PFSK-1 (cell line): ENCODE results near the gene ARHGEF11.

Experiments used
- FOXP2 ChIP-seq: optimal IDR thresholded peaks from 2 replicates; pipeline ENCODE3; 2011; ENCODE audit warnings: borderline replicate concordance, control low read depth, inconsistent platforms; ENCODE audit not compliant: insufficient read depth; ENCODE audit errors: extremely low read length, extremely low read depth
- POLR2AphosphoS5 ChIP-seq: IDR thresholded peaks from 2 replicates; pipeline ENCODE4 v1.6.1; 2012; ENCODE audit warnings: low read depth, mild to moderate bottlenecking, control low read depth, low read length, moderate library complexity
- SIN3A ChIP-seq: IDR thresholded peaks from 2 replicates; pipeline ENCODE4 v1.6.1; 2012; ENCODE audit warnings: mild to moderate bottlenecking, low read length, moderate library complexity, borderline replicate concordance; ENCODE audit not compliant: insufficient read depth
- TAF1 ChIP-seq: IDR thresholded peaks from 2 replicates; pipeline ENCODE4 v1.6.1; 2012; ENCODE audit warnings: low read length, control low read depth, borderline replicate concordance; ENCODE audit not compliant: insufficient read depth
- TF ChIP-seq, protein P1 (sequence below), 2 experiments: IDR thresholded peaks; 2 replicates each; pipeline versions ENCODE4 v1.6.1 to v1.8.0; 2011 to 2012; ENCODE audit warnings: low read depth in 2 of 2, low read length in 2 of 2, control low read depth in 1 of 2, inconsistent platforms in 1 of 2, mild to moderate bottlenecking in 1 of 2, moderate library complexity in 1 of 2; ENCODE audit not compliant: insufficient read depth in 1 of 2

The ARHGEF11 gene

DNA sequence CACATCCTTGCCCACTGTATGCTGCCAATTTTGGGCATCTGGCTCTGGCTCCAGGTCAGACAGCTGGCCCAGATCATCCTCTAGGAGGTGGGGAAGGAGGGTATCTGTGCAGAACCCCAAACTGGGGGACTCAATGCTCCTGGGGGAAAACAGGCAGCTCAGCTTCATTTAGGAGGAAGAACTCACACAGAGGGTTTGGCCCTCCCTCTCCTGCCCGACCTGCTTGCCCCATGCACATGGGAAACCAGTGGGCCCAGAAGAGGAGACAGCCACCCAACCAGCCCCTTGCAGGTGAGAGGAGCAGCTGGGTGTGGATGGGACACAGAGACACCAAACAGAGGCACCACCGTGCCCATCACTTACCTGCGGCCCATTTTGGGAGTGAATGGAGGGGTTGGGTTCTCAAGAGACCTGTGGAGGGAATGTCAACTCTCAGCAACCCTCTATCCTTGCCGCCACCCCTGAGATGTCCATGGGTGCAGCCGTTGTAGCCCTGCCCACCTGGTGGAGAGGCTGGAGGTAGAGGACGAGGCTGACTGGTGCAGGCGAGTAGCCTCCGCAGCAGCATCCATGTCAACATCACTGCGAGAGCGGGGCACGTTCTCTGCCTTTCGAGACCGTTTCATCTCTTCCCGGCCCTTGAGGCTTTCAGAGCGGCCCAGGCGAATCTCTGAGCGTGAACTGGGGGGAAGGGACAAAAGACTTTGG, 97.6 kb downstream of the ARHGEF11 start:
- TF ChIP-seq, protein P1, sequence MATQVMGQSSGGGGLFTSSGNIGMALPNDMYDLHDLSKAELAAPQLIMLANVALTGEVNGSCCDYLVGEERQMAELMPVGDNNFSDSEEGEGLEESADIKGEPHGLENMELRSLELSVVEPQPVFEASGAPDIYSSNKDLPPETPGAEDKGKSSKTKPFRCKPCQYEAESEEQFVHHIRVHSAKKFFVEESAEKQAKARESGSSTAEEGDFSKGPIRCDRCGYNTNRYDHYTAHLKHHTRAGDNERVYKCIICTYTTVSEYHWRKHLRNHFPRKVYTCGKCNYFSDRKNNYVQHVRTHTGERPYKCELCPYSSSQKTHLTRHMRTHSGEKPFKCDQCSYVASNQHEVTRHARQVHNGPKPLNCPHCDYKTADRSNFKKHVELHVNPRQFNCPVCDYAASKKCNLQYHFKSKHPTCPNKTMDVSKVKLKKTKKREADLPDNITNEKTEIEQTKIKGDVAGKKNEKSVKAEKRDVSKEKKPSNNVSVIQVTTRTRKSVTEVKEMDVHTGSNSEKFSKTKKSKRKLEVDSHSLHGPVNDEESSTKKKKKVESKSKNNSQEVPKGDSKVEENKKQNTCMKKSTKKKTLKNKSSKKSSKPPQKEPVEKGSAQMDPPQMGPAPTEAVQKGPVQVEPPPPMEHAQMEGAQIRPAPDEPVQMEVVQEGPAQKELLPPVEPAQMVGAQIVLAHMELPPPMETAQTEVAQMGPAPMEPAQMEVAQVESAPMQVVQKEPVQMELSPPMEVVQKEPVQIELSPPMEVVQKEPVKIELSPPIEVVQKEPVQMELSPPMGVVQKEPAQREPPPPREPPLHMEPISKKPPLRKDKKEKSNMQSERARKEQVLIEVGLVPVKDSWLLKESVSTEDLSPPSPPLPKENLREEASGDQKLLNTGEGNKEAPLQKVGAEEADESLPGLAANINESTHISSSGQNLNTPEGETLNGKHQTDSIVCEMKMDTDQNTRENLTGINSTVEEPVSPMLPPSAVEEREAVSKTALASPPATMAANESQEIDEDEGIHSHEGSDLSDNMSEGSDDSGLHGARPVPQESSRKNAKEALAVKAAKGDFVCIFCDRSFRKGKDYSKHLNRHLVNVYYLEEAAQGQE (IDR thresholded peaks at IDR 0.05; ENCODE audit: insufficient read depth in 1 of 2, low read depth in 2 of 2, low read length in 2 of 2): no peak
- TF ChIP-seq POLR2AphosphoS5 (no peak), TAF1 (no peak), SIN3A (no peak), FOXP2 (no peak)

DNA sequence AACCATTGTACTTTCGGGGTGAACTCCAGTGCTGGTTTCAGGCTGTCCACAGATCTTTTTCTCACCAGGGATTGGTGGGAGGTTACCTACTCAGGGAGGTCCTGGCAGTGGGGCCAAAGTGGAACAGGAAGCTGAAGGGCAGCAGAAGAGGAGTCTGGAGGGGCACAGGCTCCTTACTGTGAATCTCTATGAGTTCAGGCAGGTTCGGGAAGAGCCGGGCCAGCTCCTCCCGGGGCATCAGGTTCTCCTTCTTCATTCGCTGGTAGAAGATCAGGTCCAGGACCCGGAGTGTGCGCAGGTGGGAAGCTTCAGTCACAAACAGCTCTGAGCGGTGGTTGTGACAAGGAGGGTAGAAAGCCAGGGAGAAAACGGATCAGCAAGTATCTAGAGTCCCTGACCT, 98.4 kb downstream of the ARHGEF11 start:
- TF ChIP-seq POLR2AphosphoS5 (no peak), SIN3A (no peak), FOXP2 (no peak), TAF1 (no peak)
- TF ChIP-seq, protein P1 (IDR thresholded peaks at IDR 0.05; ENCODE audit: insufficient read depth in 1 of 2, low read depth in 2 of 2, low read length in 2 of 2): no peak

DNA sequence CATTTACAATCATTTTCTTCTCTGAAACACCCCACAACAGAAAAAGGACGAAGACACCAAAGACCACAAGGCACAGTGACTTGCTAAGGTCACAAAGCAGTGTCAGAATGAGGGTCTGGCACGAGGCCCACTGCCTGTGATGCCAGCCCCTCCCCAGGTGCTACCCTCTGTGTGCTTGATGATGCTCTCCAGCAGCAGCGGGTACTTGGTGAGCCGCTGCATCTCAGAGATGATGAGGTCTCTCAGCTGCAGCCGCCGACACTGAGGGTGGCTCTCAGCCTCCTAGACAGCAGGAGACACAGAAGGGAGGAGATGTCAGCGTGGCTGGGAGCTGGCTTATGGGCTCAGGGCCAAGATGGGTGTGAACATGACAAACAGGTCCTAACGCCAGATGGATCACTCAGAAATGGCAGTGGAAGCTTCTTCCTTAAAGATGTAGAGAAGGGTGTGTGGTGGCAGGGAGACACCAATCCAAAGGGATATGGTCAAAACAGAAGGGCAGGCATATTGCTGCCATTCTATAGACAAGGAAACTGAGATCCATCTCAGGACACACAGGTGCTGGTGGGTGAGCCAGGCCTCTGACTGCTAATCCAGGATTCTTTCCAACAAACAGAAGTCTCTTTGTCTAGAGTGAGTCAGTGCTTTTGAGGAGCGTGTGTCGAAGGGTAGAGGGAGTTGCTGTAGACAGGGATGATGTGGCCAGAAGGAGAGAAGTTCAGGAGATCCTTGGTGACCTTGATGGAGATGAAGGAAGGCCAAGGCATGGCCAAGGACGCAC, 99.5 kb downstream of the ARHGEF11 start:
- no peak for TF ChIP-seq TAF1

DNA sequence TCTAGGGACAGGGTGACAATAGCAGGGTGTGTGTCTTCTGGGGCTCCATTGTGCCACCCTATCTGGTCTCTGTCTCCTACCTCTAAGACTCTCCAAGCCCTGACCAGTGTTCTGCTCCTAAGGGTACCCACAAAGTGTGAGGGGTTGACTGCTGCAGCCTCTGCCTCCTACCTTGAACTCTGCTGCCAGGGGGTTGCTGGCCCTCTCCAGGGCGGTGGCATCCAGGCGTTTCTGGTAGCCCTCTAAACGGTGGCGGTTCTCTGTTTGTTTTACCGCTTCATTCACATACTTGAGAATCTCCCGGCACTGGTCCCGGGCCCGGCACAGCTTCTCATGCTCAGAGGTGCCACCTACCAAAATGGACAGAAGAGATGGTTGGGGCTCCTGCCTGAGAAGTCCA, 100.7 kb downstream of the ARHGEF11 start:
- TF ChIP-seq TAF1: no peak
- TF ChIP-seq, protein P1 (IDR thresholded peaks at IDR 0.05; ENCODE audit: insufficient read depth in 1 of 2, low read depth in 2 of 2, low read length in 2 of 2): no peak
- TF ChIP-seq FOXP2: no peak
- TF ChIP-seq SIN3A: no peak
- TF ChIP-seq POLR2AphosphoS5: no peak

DNA sequence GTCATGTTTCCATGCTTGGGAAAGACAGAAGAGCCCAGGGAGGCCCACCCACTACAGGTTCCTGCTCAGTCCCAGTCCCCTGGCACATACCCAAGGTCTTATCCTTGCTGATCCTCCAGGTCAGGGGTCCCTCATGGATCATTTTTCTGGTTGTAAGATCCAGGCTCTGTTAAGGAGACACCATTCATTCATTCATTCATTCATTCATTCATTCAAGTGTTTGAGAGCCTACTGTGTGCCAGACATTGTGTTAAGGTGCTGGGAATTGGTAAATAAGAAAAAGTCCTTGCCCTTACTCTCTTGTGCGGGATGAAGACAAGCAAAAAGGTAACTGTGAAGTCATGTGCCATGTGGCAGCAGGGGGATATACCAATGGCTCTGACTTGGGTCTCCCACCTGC, 101.3 kb downstream of the ARHGEF11 start:
- TF ChIP-seq, protein P1 (IDR thresholded peaks at IDR 0.05; ENCODE audit: insufficient read depth in 1 of 2, low read depth in 2 of 2, low read length in 2 of 2): no peak
- TF ChIP-seq SIN3A (no peak), POLR2AphosphoS5 (no peak), TAF1 (no peak), FOXP2 (no peak)
